Fibroblast of mammary gland (primary cell): ENCODE results near the gene BCAR3.
A peak's percentile ranks its signal among the peaks of the same experiment; 100 is the strongest.

Experiments used
- DNase-seq: peaks from one replicate; pipeline ENCODE4 v3.0.0-alpha.2; 2010; ENCODE audit warnings: low read depth
- H3K4me3 ChIP-seq: 2 replicates; pipeline ENCODE4 v1.5.1; 2011; ENCODE audit warnings: low read depth, mild to moderate bottlenecking, low read length, moderate library complexity; ENCODE audit not compliant: control insufficient read depth
- TF ChIP-seq, protein P1 (sequence below): conservative IDR thresholded peaks from 2 replicates; pipeline ENCODE4 v1.5.1; 2011; ENCODE audit warnings: low read depth, low read length, inconsistent platforms; ENCODE audit not compliant: control insufficient read depth, insufficient read depth

The BCAR3 gene

GRCh38 chr1:93715529-93716126, 34.0 kb upstream of the BCAR3 start:
- no peak for DNase-seq
- H3K4me3 ChIP-seq, result no peak overlapping the region
- TF ChIP-seq, protein P1, sequence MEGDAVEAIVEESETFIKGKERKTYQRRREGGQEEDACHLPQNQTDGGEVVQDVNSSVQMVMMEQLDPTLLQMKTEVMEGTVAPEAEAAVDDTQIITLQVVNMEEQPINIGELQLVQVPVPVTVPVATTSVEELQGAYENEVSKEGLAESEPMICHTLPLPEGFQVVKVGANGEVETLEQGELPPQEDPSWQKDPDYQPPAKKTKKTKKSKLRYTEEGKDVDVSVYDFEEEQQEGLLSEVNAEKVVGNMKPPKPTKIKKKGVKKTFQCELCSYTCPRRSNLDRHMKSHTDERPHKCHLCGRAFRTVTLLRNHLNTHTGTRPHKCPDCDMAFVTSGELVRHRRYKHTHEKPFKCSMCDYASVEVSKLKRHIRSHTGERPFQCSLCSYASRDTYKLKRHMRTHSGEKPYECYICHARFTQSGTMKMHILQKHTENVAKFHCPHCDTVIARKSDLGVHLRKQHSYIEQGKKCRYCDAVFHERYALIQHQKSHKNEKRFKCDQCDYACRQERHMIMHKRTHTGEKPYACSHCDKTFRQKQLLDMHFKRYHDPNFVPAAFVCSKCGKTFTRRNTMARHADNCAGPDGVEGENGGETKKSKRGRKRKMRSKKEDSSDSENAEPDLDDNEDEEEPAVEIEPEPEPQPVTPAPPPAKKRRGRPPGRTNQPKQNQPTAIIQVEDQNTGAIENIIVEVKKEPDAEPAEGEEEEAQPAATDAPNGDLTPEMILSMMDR, result no peak

- no peak for DNase-seq
- TF ChIP-seq, protein P1, result no peak
- no peak overlapping the region for H3K4me3 ChIP-seq
Measured at GRCh38 chr1:93714356-93714755, 32.7 kb upstream of the BCAR3 start.

DNA sequence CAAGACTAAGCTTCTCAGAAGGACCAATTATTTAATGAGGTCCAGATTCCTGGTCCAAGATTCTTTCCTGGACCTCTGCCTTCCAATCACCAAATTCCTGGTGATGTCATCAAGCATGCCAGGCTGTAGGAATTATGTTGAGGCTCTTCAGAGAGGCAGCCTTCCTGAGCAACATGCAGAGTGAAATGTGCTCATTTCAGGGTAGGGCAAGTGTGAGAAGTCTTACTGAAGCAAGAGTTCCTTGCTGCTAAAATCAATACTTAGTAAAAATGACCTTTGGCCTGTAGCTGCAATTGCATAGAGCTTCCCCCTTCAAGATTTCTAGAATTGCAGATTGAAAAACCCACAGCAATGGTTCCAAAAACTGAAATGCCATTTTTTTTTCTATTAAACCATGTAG, 31.7 kb upstream of the BCAR3 start:
- DNase-seq, result no peak
- no peak overlapping the region for H3K4me3 ChIP-seq
- TF ChIP-seq, protein P1, result no peak

DNA sequence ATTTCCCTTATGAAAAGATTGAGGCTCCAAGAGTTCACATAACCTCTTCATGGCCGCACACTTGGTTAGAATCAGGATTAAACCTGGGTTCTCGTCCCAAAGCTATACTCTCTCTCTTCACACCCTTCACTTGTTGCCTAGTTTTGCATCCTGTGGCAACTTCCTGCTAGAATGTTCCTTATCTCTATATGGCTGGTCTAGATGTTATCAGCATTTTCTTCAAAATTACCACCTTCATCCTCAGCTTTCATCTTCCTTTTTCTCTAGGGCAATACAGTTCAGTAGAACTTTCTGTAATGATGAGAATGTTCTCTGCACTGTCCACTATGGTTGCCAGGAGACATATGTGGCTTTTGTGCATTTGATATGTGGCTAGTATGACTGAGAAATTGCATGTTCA, 31.1 kb upstream of the BCAR3 start:
- DNase-seq, result no peak
- TF ChIP-seq, protein P1, result no peak
- H3K4me3 ChIP-seq, result no peak overlapping the region

DNA sequence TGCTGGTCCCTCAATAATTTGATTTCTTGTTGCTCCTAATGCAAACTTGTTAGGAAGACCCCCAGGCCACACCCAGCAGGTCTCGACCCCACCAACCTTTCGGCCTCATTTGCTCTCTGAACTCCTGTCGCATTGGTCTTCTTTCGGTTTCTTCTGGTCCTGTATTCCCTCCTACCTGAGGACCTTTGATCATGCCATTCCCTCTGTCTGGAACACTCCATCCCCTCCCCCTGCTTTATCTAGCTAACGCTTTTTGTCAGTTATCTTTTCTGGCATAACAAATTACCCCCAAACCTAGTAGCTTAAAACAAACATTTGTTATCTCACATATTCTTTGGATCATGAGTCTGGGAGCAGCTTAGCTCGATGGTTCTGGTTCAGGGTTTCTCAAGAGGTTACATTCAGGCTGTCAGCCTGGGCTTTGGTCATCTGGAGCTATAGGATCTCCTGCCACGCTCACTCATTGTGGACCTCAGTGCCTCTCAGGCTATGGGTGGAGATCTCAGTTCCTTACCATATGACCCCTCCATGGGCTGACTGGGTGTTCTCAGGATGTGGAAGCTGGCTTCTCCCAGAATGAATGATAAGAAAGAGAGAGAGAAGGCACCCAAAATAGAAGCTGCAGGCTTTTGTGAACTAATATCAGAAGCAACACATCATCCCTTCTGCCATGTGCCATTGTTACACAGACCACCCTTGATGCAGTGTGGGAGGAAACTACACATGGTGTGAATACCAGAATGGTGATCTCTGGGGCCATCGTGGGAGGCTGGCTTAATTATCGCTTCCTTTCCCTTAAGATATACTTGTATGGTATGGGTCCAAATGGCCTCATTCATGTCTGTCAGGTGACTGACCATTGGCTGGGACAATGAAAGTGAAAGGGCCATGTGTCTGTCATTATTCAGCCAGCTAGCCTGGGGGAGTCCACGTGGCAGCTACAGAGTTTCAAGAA, 29.1 kb upstream of the BCAR3 start:
- no peak overlapping the region for H3K4me3 ChIP-seq
- TF ChIP-seq, protein P1, result no peak
- no peak for DNase-seq

GRCh38 chr1:93708734-93709481, 27.3 kb upstream of the BCAR3 start:
- TF ChIP-seq, protein P1, result no peak
- DNase-seq, result peak; percentile 34
- H3K4me3 ChIP-seq, result no peak overlapping the region
